GM19025 (cell line): ENCODE measurements around the gene PBX1.
"Not testable (repeated sequence)": the region's sequence is repeated elsewhere in the genome, so short reads cannot be mapped to it uniquely, and the experiment has no call there.

Experiments
- ATAC-seq: cut with Tn5 transposase; IDR thresholded peaks from one replicate; pipeline ENCODE4 v1.9.1; 2021; ENCODE audit warnings: mild to moderate bottlenecking, low read depth, moderate library complexity; ENCODE audit not compliant: unreplicated experiment

Gene PBX1

GRCh38 chr1:164636757-164637156, 77.8 kb downstream of the PBX1 start:
- ATAC-seq = no peak

- ATAC-seq = no peak
Observed at GRCh38 chr1:164637461-164638375, 78.7 kb downstream of the PBX1 start.

DNA sequence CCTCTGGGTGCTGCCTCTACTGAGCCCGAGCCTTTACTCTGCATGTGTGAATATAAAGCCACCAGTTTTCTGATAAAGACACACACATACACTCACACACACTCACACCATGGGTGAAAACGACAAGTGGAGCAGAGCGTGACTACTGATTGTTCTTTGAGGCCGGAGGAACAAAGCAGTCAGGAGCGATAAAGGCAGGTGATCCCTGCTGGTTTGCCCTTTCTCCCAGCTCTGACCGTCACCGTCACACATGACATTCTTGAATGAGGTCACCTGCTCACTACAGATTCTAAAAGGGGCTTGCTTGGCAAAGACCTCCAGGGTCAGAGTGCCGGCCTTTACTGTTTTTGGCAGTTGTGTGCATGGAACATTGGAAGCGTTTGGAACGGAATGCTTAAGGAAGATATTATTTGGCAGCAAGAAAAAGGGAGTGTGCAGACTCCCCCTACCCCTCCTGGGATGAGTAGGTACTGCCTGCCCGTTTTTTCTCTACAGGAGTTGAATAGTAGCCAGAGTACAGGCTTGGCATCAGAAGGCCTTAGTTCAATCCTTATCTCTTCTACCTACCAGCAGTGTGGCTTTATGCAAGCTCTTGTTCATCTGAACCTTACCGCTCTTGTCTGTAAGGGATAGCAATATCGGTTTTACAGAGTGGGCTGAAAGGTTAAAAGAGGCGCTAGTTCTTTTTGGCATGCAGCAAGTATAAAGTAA, 79.7 kb downstream of the PBX1 start:
- ATAC-seq = no peak

GRCh38 chr1:164640686-164641352, 81.8 kb downstream of the PBX1 start:
- ATAC-seq = no peak

DNA sequence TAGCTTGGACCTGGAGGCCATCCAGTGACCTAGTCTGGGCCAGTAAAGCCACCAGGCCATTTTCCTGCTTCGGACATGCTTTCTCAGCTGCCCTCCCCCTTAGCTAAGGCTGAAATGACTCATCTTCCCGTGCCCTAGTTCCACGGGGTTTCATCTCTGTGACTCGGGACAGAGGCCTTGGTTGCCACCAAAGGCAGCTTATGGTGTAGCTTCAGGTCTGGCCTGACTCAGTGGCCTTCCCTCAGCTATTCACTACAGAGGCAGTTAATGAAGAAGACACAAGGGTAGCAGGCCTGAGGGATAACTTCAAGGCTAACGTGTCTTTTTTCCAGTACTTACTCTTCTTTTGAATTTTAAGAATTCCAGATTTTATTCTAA, 82.4 kb downstream of the PBX1 start:
- no peak for ATAC-seq

DNA sequence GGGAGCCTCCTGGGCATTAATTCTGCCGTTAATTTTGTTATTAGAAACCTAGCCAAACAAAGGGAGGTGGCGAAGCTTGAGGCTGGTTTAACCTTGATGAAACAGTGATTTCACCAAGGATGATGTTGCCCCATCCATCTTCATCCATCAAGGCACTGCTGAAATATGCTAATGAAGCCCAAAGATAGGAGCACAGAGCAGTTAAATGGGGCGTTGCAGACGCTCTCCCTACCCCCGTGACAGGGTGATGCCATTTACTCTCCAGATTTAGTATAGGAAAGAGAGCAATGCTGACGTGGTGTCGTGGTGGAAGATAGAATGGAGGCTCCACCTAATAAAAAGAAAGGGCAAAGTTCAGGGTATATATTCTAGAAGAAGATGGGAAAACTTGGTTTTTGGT, 84.0 kb downstream of the PBX1 start:
- ATAC-seq = no peak

GRCh38 chr1:164644268-164644667, 85.3 kb downstream of the PBX1 start:
- no peak for ATAC-seq

DNA sequence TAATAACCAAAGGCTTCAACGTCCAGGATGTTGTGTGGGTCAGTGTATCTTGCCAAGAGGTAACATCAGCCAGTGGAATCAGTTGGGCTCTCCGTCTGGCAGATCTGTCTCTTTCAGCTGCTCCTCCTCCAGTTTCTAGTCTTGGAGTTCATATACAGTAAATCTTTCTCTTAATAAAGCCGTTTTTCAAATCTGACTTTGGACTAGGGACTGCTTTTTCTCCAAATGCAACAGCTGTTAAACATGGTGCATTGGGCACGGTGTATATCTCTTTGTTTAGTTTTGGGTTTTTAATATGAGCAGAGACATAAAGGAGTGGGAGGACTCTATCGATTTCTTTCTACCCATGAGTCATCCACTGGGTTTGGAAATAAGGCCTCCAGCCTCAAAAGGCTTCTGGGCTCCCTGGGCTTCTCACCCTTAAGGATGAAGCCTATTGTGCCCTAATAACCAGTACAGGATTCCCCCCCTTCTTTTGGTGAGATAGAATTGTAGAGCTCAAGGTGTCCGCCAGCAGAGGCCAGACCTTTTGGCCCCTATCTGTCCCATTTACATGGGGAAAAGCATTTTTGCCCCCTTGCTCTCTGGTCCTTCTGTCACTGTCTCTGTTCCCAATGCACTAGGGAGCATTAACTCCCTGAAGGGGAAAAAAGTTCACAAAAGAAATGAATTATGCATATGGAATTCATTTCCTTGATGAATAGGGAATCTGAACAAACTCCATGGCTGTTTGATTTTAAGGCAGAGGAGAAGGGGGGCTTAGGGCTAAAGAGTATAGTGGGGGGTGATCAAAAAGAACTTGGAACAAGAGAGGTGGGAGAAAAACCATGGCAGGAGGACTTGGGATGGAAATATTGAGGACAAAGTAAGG, 86.0 kb downstream of the PBX1 start:
- ATAC-seq = no peak

GRCh38 chr1:164645921-164646320, 86.9 kb downstream of the PBX1 start:
- ATAC-seq = no peak

DNA sequence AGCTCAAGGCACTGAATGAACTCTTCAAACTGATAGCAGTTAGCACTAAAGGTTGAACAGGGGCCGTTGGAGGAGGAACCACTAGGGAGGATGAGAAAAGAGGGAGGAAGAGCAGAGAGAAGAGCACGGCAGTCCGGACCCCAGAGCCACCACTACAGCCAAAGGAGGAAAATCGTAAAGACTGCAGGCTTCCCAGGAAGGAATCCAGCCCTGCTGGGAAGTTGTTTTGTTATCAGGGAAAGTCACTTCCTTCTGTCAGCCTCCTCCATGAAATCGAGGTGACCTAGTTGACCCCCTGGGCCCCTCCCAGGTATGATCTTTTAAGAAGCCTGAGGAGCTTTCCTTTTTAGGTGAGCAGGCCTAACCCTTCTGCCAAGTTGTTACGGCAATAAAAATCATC, 88.2 kb downstream of the PBX1 start:
- no peak for ATAC-seq

DNA sequence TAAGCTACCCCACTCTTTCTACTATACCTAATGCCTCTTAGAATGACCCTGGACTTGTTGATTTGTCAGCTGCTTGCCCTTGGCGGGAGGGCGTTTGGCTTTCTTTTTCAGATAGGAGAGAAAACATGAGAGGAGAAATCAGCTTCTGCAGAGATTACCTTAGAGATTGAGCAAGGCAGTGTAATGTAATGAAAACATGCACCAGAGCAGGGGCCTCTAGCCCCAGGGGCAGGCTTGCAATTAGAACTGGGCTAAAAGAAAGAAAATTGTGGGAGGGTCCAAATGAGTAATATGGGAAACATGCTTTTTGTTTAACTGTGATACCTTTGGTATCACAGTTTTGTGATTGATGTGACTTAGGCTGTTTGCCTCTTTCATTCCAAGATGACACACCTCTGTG, 89.7 kb downstream of the PBX1 start:
- ATAC-seq = no peak

DNA sequence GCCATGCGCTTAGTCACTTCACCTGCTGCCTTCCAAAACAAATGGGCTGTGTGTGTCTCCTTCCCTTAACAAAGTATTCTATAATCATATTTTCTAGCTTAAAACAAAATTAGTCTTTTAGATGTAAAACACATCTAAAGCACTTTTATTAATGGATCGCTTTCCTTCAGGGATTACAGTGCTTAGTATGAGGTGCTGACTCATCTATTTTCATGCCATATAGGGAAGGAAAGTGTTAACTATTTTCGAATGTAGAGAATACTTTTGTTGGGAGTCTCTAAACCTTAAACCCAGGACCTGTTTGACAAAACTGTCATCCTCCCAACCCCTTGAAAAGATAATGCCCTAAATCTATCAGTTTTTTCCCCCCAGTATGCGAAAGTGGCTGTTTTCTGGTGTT, 90.2 kb downstream of the PBX1 start:
- ATAC-seq = no peak

GRCh38 chr1:164650531-164650930, 91.5 kb downstream of the PBX1 start:
- no peak for ATAC-seq

GRCh38 chr1:164651351-164651951, 92.5 kb downstream of the PBX1 start:
- ATAC-seq = no peak

DNA sequence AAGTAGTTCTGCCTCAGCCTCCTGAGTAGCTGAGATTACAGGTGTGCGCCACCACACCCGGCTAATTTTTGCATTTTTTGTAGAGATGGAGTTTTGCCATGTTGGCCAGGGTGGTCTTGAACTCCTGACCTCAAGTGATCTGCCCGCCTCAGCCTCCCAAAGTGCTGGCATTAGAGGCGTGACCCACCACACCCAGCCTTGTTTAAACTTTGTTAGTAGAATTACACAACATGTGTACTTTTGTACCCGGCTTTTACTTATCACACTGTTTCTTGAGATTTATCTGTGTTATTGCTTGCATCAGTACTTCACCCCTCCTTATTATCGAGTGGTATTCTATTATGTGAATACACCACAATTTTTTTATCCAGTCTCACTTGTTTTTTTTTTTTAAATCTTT, 94.0 kb downstream of the PBX1 start:
- ATAC-seq = not testable (repeated sequence)

GRCh38 chr1:164653705-164654104, 94.7 kb downstream of the PBX1 start:
- ATAC-seq = no peak

DNA sequence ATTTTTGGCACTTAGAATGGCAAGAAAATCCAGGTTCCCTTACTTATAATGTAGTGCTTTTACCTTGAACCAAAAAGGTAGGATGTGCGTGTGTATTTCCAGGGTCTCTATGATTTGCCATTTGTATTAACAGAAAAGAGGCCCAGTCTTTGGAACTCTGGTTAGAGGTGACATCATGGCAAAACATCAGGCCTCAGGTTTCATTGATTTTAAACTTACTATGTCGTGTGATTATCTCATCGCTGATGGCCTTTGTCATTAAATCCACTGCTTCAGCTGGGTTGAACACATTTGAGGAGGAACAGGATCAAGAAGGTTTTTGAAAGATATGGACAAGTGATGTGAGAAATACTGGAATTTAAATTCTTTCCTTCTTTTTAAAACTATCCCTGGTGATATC, 95.2 kb downstream of the PBX1 start:
- no peak for ATAC-seq

DNA sequence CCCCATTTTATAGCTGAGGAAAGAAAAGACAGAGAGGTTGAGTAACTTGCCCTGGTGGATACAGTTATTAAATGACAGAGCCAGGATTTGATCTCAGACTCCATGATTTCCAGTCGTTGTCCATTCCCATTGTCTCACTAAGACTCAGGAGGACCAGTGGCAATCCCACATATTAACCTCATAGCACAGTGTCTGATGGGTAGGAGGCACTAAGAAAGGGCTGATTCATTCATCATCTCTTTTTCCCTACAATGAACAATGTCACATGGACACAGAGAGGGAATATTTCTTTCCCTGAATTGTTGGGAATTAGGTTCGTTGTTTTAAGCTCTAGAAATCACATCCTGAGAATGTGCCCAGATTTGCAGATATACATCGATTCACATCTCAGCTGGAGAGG, 99.9 kb downstream of the PBX1 start:
- ATAC-seq = no peak

DNA sequence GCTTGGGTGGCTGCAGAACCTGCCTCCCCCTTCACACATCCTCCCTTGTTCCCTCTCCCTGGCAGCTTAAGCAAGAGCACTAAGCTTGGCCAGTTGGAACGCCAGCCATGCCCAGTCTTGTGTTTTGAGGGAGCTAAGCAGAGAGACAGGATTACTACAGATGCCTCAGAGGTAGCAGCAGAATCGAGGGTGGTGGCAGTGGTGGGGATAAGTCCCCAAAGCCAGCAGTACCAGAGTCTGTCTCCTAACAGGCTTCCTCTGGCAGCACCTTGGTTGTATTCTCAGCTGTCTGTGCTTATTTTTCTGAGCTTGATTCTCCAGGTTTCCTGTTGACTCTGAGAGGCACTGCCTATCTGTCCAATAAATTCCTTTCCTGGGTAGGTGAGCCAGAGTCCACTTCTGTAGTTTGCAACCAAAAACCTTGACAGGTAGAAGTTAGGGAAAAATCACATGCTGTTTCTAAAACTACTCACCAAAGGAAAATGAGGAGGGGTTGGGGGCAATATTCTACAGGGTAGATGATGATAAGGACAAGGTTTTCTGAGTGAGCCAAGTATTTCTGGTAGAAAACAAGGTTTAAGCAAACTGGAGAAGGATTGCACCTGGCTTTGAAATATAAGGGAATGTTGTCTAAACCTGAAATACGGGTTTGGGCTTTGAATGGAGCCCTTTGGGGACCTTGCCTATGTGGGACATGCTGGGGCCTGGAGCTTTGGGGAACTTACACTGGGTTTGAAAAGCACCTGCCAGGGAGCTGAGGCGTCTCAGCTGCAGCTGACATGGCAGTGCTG, 100.8 kb downstream of the PBX1 start:
- ATAC-seq = peak; percentile 1
